SK-N-SH (cell line): ENCODE results near the gene UST. TPM values are rescaled to one million over a fixed set of nuclear protein-coding genes. Genes with fewer than 3 reads are reported as not detected.

Experiments
- CTCF ChIA-PET: fragments of 300-600, 350-600 bp; formaldehyde crosslinking; extraction: SDS; loops from one replicate; lab custom pipeline; 2021; lab: Yijun Ruan, JAX
- POLR2A ChIA-PET: fragments of 350-600 bp; sonication (Branson Sonifier 250); formaldehyde crosslinking; extraction: SDS; loops from one replicate; lab custom pipeline; 2020; ENCODE audit warnings: antibody characterized with exemption, inconsistent platforms; lab: Yijun Ruan, JAX
- DNase-seq: peaks from one replicate; pipeline ENCODE4 v3.0.0; 2012
- H2AFZ ChIP-seq: fragments of 200-600 bp; sonication (generic); 2 replicates; pipeline ENCODE4 v1.8.1; 2016; ENCODE audit warnings: antibody characterized with exemption, mild to moderate bottlenecking, low read depth
- H3F3A ChIP-seq: fragments of 200-600 bp; sonication (generic); replicated peaks from 2 replicates; pipeline ENCODE3; 2016; ENCODE audit warnings: antibody characterized with exemption, mild to moderate bottlenecking; ENCODE audit not compliant: insufficient read depth
- H3K27ac ChIP-seq, 2 experiments: fragments of 200-500 bp in 1 of 2; fragments of 200-600 bp in 1 of 2; sonication (Bioruptor generic) in 1 of 2; sonication (generic), shearing (Covaris generic) in 1 of 2; 2 replicates each; pipeline versions ENCODE4 v1.5.1 to v1.6.1; 2014 to 2016; ENCODE audit warnings: low read depth in 2 of 2, inconsistent platforms in 1 of 2, low read length in 1 of 2, mild to moderate bottlenecking in 1 of 2, mixed read lengths in 1 of 2
- H3K27me3 ChIP-seq: fragments of 200-600 bp; sonication (generic), shearing (Covaris generic); 2 replicates; pipeline ENCODE4 v1.6.1; 2016; ENCODE audit warnings: mixed run types; ENCODE audit not compliant: insufficient read depth
- H3K36me3 ChIP-seq, 2 experiments: fragments of 200-500 bp in 1 of 2; fragments of 200-600 bp in 1 of 2; sonication (Bioruptor generic) in 1 of 2; sonication (generic) in 1 of 2; replicated peaks in 1 of 2; 2 replicates each; pipeline versions ENCODE3 to v1.5.1; 2014 to 2016; ENCODE audit warnings: low read length in 1 of 2, mild to moderate bottlenecking in 1 of 2; ENCODE audit not compliant: insufficient read depth in 2 of 2, control insufficient read depth in 1 of 2
- H3K4me1 ChIP-seq, 2 experiments: fragments of 200-500 bp in 1 of 2; fragments of 200-600 bp in 1 of 2; sonication (Bioruptor generic) in 1 of 2; sonication (generic), shearing (Covaris generic) in 1 of 2; 2 replicates each; pipeline versions ENCODE4 v1.5.1 to v1.6.1; 2014 to 2016; ENCODE audit warnings: low read depth in 1 of 2, low read length in 1 of 2, mixed run types in 1 of 2; ENCODE audit not compliant: insufficient read depth in 2 of 2, control insufficient read depth in 1 of 2
- H3K4me2 ChIP-seq: fragments of 200-600 bp; sonication (generic), shearing (Covaris generic); 2 replicates; pipeline ENCODE4 v1.6.1; 2017; ENCODE audit warnings: mixed run types
- H3K4me3 ChIP-seq, 2 experiments: fragments of 200-500 bp in 1 of 2; fragments of 200-600 bp in 1 of 2; sonication (Bioruptor generic) in 1 of 2; sonication (generic), shearing (Covaris generic) in 1 of 2; 2 replicates each; pipeline versions ENCODE4 v1.5.1 to v1.8.1; 2014 to 2016; ENCODE audit warnings: low read depth in 2 of 2, inconsistent platforms in 1 of 2, low read length in 1 of 2, mild to moderate bottlenecking in 1 of 2, mixed read lengths in 1 of 2, moderate library complexity in 1 of 2
- H3K79me2 ChIP-seq: fragments of 200-600 bp; sonication (generic); 2 replicates; pipeline ENCODE4 v1.8.1; 2017; ENCODE audit warnings: mild to moderate bottlenecking; ENCODE audit not compliant: insufficient read depth
- H3K9ac ChIP-seq: fragments of 200-600 bp; sonication (generic); 2 replicates; pipeline ENCODE4 v1.6.1; 2017; ENCODE audit warnings: mixed run types
- H3K9me2 ChIP-seq: fragments of 200-600 bp; sonication (generic); 2 replicates; pipeline ENCODE4 v1.6.1; 2017; ENCODE audit warnings: mixed run types
- H3K9me3 ChIP-seq: fragments of 200-600 bp; sonication (generic); 2 replicates; pipeline ENCODE4 v1.6.1; 2017; ENCODE audit warnings: mixed run types, mild to moderate bottlenecking, moderate library complexity
- H4K20me1 ChIP-seq: fragments of 200-600 bp; sonication (generic); 2 replicates; pipeline ENCODE4 v1.6.1; 2017; ENCODE audit warnings: mild to moderate bottlenecking, mixed run types; ENCODE audit not compliant: insufficient read depth
- CTCF ChIP-seq: fragments of 200-600 bp; sonication (generic); IDR thresholded peaks from 2 replicates; pipeline ENCODE4 v1.6.1; 2017; ENCODE audit warnings: antibody characterized with exemption, mild to moderate bottlenecking, moderate library complexity
- ELF1 ChIP-seq: IDR thresholded peaks from 2 replicates; pipeline ENCODE4 v1.4.0; 2012
- EP300 ChIP-seq, 2 experiments: IDR thresholded peaks; 2 replicates each; pipeline versions ENCODE4 v1.4.0 to v1.6.1; 2012; ENCODE audit warnings: borderline replicate concordance in 1 of 2, low read depth in 1 of 2, low read length in 1 of 2
- EZH2phosphoT487 ChIP-seq: fragments of 200-600 bp; sonication (generic); IDR thresholded peaks from 2 replicates; pipeline ENCODE4 v1.6.1; 2017; ENCODE audit warnings: low read depth, mixed run types, mild to moderate bottlenecking, antibody characterized with exemption, moderate library complexity, borderline replicate concordance
- FOXJ3 ChIP-seq: sonication (generic); formaldehyde crosslinking; IDR thresholded peaks from 2 replicates; pipeline ENCODE4 v1.5.1; 2020; ENCODE audit warnings: mild to moderate bottlenecking, missing genetic modification reagents
- IRF3 ChIP-seq: fragments of 150-350 bp; IDR thresholded peaks from 2 replicates; pipeline ENCODE4 v1.6.1; 2016; ENCODE audit warnings: mild to moderate bottlenecking, low read depth, low read length
- MAX ChIP-seq: IDR thresholded peaks from 2 replicates; pipeline ENCODE4 v1.4.0; 2012; ENCODE audit warnings: low read depth
- MEF2A ChIP-seq: IDR thresholded peaks from 2 replicates; pipeline ENCODE4 v1.4.0; 2012; ENCODE audit warnings: low read depth, borderline replicate concordance
- MXI1 ChIP-seq: IDR thresholded peaks from 2 replicates; pipeline ENCODE4 v1.6.1; 2012; ENCODE audit warnings: mild to moderate bottlenecking, low read depth, low read length, improper control_type of control experiment
- NFIC ChIP-seq: IDR thresholded peaks from 2 replicates; pipeline ENCODE4 v1.4.0; 2012; ENCODE audit warnings: borderline replicate concordance
- PBX3 ChIP-seq: IDR thresholded peaks from 2 replicates; pipeline ENCODE4; 2012
- REST ChIP-seq: IDR thresholded peaks from 2 replicates; pipeline ENCODE4 v1.6.1; 2012; ENCODE audit warnings: mild to moderate bottlenecking, low read depth, low read length, moderate library complexity
- RFX5 ChIP-seq: IDR thresholded peaks from 2 replicates; pipeline ENCODE4 v1.6.1; 2012; ENCODE audit warnings: mild to moderate bottlenecking, improper control_type of control experiment, low read length
- RXRA ChIP-seq: IDR thresholded peaks from 2 replicates; pipeline ENCODE4 v1.4.0; 2012; ENCODE audit warnings: low read depth, mild to moderate bottlenecking, borderline replicate concordance
- SIN3A ChIP-seq: IDR thresholded peaks from 2 replicates; pipeline ENCODE4 v1.6.1; 2012; ENCODE audit warnings: low read depth, mild to moderate bottlenecking, low read length, moderate library complexity, borderline replicate concordance
- TAF1 ChIP-seq: IDR thresholded peaks from 2 replicates; pipeline ENCODE4 v1.6.1; 2012; ENCODE audit warnings: low read depth, mild to moderate bottlenecking, low read length, moderate library complexity, borderline replicate concordance
- TCF12 ChIP-seq: IDR thresholded peaks from 2 replicates; pipeline ENCODE4 v1.4.0; 2012
- YY1 ChIP-seq: IDR thresholded peaks from 2 replicates; pipeline ENCODE4 v1.4.0; 2012; ENCODE audit warnings: low read depth, mild to moderate bottlenecking
- WGBS: methylation state at CpG from one replicate; pipeline ENCODE4 v1.1.6; 2017; ENCODE audit warnings: low lambda C conversion rate; 5-methylcytosine and 5-hydroxymethylcytosine counted together
- polyA plus RNA-seq, 3 experiments: library from polyadenylated mRNA; depleted of rRNA; stranded (reverse); fragments of >200 nt; gene quantifications; 2 replicates each; pipeline ENCODE4 v1.2.3, GENCODE V29; 2012

Gene UST
- polyA plus RNA-seq, 1 of the 3 experiments (the other 2 are of a cell fraction) = 1.7 TPM

GRCh38 chr6:149122850-149123821 lies 376.3 kb downstream of the UST start:
- Histone ChIP-seq H3K79me2 (no peaks in the 10 kb centered on the region), H3K4me2 (no peak overlapping the region), H3K4me1 (no peaks in the 10 kb centered on the region), H2AFZ (no peak overlapping the region), H3K9me2 (no peaks in the 10 kb centered on the region), H3K27ac (no peak overlapping the region), H3K36me3 (no peaks in the 10 kb centered on the region), H4K20me1 (no peaks in the 10 kb centered on the region), H3K27me3 (no peaks in the 10 kb centered on the region), H3K4me3 (no peak overlapping the region), H3F3A (no peaks in the 10 kb centered on the region), H3K9me3 (peaks cover 5% of the 10 kb centered on the region; the same call in 1 of the 2 replicates), H3K9ac (no peak overlapping the region)
- 50% methylated on average over 4 of the region's 4 CpGs for WGBS
- POLR2A ChIA-PET = no interaction called here
- TF ChIP-seq RXRA = no peak
- CTCF ChIA-PET = interaction anchor here (1.3 kb wide), 1 partner anchor 8 kb away, joined by 3 read pairs; no protein-coding TSS in a partner anchor
- no peak for DNase-seq

- no peaks in the 10 kb centered on the region for H4K20me1 ChIP-seq
- H3K9me2 ChIP-seq = no peaks in the 10 kb centered on the region
- TF ChIP-seq NFIC (no peak), PBX3 (no peak), MXI1 (no peak), SIN3A (no peak), EZH2phosphoT487 (no peak), CTCF (no peak), REST (no peak), ELF1 (no peak), TAF1 (no peak), YY1 (no peak), MAX (no peak), RFX5 (no peak), EP300 (IDR thresholded peaks at IDR 0.05; ENCODE audit: borderline replicate concordance in 1 of 2, low read depth in 1 of 2, low read length in 1 of 2) (no peak), MEF2A (no peak), TCF12 (no peak), FOXJ3 (CRISPR knock-in tag) (no peak), IRF3 (no peak)
- no peak overlapping the region for H2AFZ ChIP-seq
- H3K27ac ChIP-seq = no peak overlapping the region
- CTCF ChIA-PET = no interaction called here
- H3K27me3 ChIP-seq = no peaks in the 10 kb centered on the region
- no peaks in the 10 kb centered on the region for H3K36me3 ChIP-seq
- DNase-seq = no peak
- no peaks in the 10 kb centered on the region for H3K79me2 ChIP-seq
- H3F3A ChIP-seq = no peaks in the 10 kb centered on the region
- H3K4me1 ChIP-seq = no peaks in the 10 kb centered on the region; a peak in 1 of 4 replicates
- H3K4me2 ChIP-seq = no peak overlapping the region
- H3K4me3 ChIP-seq = no peak overlapping the region
- 8% methylated on average over 1 of the region's 1 CpG for WGBS
- no peak overlapping the region for H3K9ac ChIP-seq
- H3K9me3 ChIP-seq = peaks cover 5% of the 10 kb centered on the region; the same call in 1 of the 2 replicates
- POLR2A ChIA-PET = no interaction called here
Observed at GRCh38 chr6:149125309-149125708, 378.5 kb downstream of the UST start.
